Nucleus accumbens (tissue), 56 donors: ENCODE measurements around the gene DERA.
"Not testable (repeated sequence)": the region's sequence is repeated elsewhere in the genome, so short reads cannot be mapped to it uniquely, and the experiment has no call there.

Source experiments
- DNase-seq, 56 donors: peaks; one replicate each; lab custom pipeline; 2025; lab: John Stamatoyannopoulos, UW

DERA gene

GRCh38 chr12:16057351-16057751, 146.2 kb downstream of the DERA start:
- DNase-seq: not testable (repeated sequence)

GRCh38 chr12:16062611-16063010, 151.5 kb downstream of the DERA start:
- DNase-seq: no peak

GRCh38 chr12:16063726-16064125, 152.6 kb downstream of the DERA start:
- DNase-seq: no peak

- no peak for DNase-seq
Measured at GRCh38 chr12:16070113-16070512, 159.0 kb downstream of the DERA start.

- no peak for DNase-seq
Measured at GRCh38 chr12:16072678-16073077, 161.5 kb downstream of the DERA start.

- DNase-seq: no peak
Measured at GRCh38 chr12:16074894-16075293, 163.8 kb downstream of the DERA start.

GRCh38 chr12:16075887-16076286, 164.8 kb downstream of the DERA start:
- no peak for DNase-seq

- peak in 1 of 56 donors; percentile 2 for DNase-seq
Measured at GRCh38 chr12:16076557-16076956, 165.4 kb downstream of the DERA start.

GRCh38 chr12:16076970-16077522, 165.9 kb downstream of the DERA start:
- DNase-seq: no peak

- no peak for DNase-seq
Measured at GRCh38 chr12:16086462-16086861, 175.3 kb downstream of the DERA start.

- no peak for DNase-seq
Measured at GRCh38 chr12:16086942-16087341, 175.8 kb downstream of the DERA start.
